ENCODE data around the gene PFKFB3.
A peak's percentile ranks its signal among the peaks of the same experiment; 100 is the strongest.

The PFKFB3 gene

GRCh38 chr10:6297951-6298381 lies 95.2 kb downstream of the PFKFB3 start:
- no peak for TF ChIP-seq CTCF (IDR thresholded peaks at IDR 0.05; ENCODE audit: extremely low read depth, insufficient read depth, missing control alignments)
- DNase-seq (ENCODE audit: low spot score) = no peak
- in situ Hi-C loops (cut with MboI; ENCODE audit: low pct_unique_long_range_greater_than_20kb, low sequenced_read_pairs, unreplicated experiment) = no loop called here

- in situ Hi-C loops (cut with MboI; ENCODE audit: low pct_unique_long_range_greater_than_20kb, low sequenced_read_pairs, unreplicated experiment) = no loop called here
- no peak for TF ChIP-seq CTCF (IDR thresholded peaks at IDR 0.05; ENCODE audit: extremely low read depth, insufficient read depth, missing control alignments)
Measured at GRCh38 chr10:6298428-6298827, 95.7 kb downstream of the PFKFB3 start.

GRCh38 chr10:6299234-6299633 lies 96.5 kb downstream of the PFKFB3 start:
- no peak for DNase-seq (ENCODE audit: low spot score)
- in situ Hi-C loops (cut with MboI; ENCODE audit: low pct_unique_long_range_greater_than_20kb, low sequenced_read_pairs, unreplicated experiment) = no loop called here
- TF ChIP-seq CTCF (IDR thresholded peaks at IDR 0.05; ENCODE audit: extremely low read depth, insufficient read depth, missing control alignments) = no peak

More at GRCh38 chr10:6298428-6298827, 95.7 kb downstream of the PFKFB3 start:
- DNase-seq (ENCODE audit: low spot score) = no peak

- DNase-seq (ENCODE audit: low spot score) = no peak
- TF ChIP-seq CTCF (IDR thresholded peaks at IDR 0.05; ENCODE audit: extremely low read depth, insufficient read depth, missing control alignments) = no peak
- in situ Hi-C loops (cut with MboI; ENCODE audit: low pct_unique_long_range_greater_than_20kb, low sequenced_read_pairs, unreplicated experiment) = no loop called here
Measured at GRCh38 chr10:6299743-6300105, 97.0 kb downstream of the PFKFB3 start.

- DNase-seq (ENCODE audit: low spot score) = peak; percentile 49
- no peak for TF ChIP-seq CTCF (IDR thresholded peaks at IDR 0.05; ENCODE audit: extremely low read depth, insufficient read depth, missing control alignments)
- in situ Hi-C loops (cut with MboI; ENCODE audit: low pct_unique_long_range_greater_than_20kb, low sequenced_read_pairs, unreplicated experiment) = no loop called here
Measured at GRCh38 chr10:6300106-6300783, 97.5 kb downstream of the PFKFB3 start.

GRCh38 chr10:6300784-6301460 lies 98.2 kb downstream of the PFKFB3 start:
- no peak for TF ChIP-seq CTCF (IDR thresholded peaks at IDR 0.05; ENCODE audit: extremely low read depth, insufficient read depth, missing control alignments)
- no peak for DNase-seq (ENCODE audit: low spot score)
- in situ Hi-C loops (cut with MboI; ENCODE audit: low pct_unique_long_range_greater_than_20kb, low sequenced_read_pairs, unreplicated experiment) = no loop called here
